IPS-18c (cell line): ENCODE results near the gene LILRA2.
"Not testable (repeated sequence)": the region's sequence is repeated elsewhere in the genome, so short reads cannot be mapped to it uniquely, and the experiment has no call there.

Experiments used
- H3K4me3 ChIP-seq: 2 replicates; pipeline ENCODE4 v1.7.0; 2013; ENCODE audit warnings: low read depth, mild to moderate bottlenecking, low read length, moderate library complexity; ENCODE audit not compliant: insufficient read depth
- H3K9me3 ChIP-seq: one replicate; pipeline ENCODE4 v1.6.1; 2013; ENCODE audit warnings: mild to moderate bottlenecking, low read length, moderate library complexity; ENCODE audit not compliant: control insufficient read depth, insufficient read depth

Gene LILRA2

DNA sequence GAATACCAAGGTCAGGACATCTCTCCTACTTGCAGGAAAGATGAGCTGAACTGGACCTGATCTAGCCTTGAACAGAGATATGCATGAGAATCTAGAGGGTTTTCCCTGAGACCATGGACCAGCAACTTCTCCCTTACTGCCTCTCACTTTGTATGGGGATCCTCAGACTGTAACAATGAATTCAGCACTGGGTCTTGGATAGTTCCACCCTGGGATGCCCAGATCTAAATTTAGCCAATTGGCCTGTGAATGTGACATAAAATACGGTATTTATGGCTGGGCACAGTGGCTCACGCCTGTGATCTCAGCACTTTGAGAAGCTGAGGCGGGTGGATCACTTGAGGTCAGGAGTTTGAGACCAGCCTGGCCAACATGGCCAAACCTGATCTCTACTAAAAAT, 15.3 kb upstream of the LILRA2 start:
- H3K9me3 ChIP-seq, result peaks cover 4% of the 10 kb centered on the region
- no peak overlapping the region for H3K4me3 ChIP-seq

DNA sequence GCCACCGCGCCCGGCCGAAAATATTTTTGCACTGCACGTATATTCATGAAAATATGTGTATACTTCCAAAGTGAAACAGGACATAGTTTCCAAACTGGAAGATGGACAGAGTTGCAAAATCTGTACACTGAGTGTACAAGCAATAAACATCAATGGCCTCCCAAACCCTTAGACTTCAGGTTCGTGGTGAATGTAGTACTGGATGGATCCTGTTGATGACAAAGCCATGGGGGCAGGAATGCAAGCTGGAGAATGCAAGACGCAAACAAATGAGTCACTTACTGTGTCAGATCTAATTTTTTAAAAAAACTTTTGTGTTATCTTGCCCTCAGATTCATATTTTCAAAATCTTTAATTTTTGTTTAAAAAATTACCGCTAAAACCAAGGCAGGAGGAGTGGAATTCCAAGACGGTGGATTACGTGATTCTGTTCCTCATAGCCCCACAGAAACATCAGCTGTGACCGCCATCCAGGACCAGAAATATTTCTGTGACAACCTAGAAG, 12.7 kb upstream of the LILRA2 start:
- Histone ChIP-seq H3K4me3 (no peak overlapping the region), H3K9me3 (no peaks in the 10 kb centered on the region)

DNA sequence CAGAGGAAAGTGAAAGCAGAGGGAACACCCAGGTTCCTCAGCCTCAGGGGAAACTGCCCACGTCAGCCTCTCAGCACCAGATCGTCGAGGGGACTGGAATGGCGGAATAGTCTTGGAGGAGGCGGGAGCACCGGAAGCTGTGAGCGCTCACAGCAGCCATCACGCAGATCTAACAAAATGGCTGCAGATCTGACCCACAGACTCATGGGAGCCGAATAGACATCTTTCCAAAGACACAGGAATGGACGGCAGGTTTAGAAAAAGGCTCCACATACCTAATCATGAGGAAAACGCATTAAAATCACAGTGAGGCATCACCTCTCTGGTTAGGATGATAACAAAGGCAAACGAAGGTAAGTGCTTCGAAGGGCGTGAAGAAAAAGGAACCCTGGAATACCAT, 11.8 kb upstream of the LILRA2 start:
- H3K9me3 ChIP-seq, result no peaks in the 10 kb centered on the region
- H3K4me3 ChIP-seq, result no peak overlapping the region

DNA sequence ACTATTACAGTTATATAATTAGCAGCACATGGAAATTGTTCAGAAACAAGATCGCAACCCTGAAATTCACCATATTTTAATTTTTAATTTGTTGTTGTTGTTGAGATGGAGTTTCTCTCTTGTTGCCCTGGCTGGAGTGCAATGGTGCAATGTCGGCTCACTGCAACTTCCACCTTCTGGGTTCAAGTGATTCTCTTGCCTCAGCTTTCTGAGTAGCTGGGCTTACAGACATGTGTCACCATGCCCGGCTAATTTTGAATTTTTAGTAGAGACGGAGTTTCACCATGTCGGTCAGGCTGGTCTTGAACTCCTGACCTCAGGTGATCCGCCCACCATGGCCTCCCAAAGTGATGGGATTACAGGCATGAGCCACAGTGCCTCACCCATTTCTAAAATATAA, 10.4 kb upstream of the LILRA2 start:
- H3K4me3 ChIP-seq, H3K9me3 ChIP-seq: not testable (repeated sequence)

DNA sequence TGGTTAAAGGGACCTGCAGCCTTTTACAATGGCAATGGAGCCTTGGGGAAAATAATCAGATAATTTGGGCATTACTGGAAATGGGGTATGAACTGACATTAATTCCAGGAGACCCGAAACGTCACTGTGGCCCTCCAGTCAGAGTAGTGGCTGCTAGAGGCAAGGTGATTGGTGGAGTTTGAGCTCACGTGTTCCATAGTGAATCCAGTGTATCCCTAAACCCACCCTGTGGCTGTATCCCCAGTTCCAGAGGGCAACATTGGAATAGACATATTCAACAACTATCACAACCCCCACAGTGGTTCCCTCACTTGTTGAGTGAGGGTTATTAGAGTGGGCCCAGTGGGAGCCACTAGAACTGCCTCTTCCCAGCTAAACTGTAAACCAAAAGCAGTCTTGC, 3.3 kb upstream of the LILRA2 start:
- Histone ChIP-seq H3K4me3 (no peak overlapping the region), H3K9me3 (peaks cover 10% of the 10 kb centered on the region)

DNA sequence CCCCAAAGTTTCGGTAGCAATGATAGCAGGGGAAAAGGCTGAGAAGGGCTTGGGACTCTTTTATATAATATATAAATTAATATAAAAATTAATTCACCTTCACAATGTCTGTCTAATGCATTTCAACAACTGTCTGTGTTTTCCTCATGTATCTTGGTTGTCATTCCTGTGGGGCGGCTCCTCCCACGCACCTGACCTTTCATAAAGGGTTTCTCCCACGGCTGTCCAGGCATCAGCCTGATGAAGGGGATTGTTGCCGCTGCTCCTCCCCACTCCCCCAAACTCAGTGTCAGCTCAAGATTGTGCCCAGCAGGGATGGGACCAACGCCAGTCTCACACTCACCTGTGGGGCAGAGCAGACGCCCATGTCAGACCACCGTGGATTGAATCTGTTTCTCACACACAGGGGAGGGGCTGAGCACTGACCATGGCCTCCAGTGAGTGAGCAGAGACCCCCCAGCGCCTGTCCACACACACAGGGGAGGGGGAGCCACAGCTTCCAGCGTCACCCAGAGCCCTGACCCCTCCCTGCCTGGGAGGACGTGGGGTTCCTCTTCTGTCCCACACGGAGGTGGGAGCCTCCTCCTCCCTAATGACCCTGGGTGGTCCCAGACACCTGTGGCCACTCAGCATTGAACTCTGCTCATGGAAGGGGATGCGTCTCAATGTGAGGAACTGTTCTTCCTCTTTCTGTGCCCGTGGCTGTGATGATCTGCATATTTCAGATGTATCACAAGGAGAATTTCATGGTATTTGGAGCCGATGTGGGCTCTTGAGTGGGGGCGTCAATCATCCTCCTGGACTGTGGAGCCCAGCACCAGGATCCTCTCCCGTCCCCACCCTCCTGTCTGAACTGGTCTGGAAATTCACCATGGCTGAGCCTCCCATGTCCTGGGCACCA, 1.6 kb upstream of the LILRA2 start:
- peaks cover 16% of the 10 kb centered on the region for H3K9me3 ChIP-seq
- H3K4me3 ChIP-seq, result not testable (repeated sequence)

DNA sequence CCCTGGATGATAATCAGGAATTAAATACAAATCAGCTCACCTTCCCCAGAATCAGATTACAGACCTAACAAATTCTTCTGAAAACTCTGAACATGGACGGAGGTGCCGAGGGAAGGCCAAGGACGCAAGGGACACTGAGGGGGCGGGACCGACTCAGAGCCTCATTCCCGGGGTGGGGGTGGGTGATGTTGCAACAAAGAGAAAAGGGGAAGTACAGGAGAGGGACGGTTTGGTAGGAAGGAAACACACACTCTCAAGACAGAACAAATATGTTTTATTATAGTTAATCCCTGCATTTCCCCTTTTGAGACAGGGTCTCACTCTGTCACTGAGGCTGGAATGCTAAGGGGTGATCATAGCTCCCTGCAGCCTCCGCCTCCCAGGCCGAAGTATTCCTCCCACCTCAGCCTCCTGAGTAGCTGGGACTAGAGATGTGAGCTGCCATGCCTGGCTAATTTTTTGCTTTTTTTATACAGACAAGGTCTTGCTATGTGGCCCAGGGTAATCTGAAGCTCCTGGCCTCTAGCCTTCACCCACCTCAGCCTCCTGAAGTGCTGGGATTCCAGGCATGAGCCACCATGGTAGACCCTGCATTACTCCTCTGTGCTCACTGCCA, 786 bp upstream of the LILRA2 start:
- Histone ChIP-seq H3K4me3 (no peak overlapping the region), H3K9me3 (peaks cover 16% of the 10 kb centered on the region)

DNA sequence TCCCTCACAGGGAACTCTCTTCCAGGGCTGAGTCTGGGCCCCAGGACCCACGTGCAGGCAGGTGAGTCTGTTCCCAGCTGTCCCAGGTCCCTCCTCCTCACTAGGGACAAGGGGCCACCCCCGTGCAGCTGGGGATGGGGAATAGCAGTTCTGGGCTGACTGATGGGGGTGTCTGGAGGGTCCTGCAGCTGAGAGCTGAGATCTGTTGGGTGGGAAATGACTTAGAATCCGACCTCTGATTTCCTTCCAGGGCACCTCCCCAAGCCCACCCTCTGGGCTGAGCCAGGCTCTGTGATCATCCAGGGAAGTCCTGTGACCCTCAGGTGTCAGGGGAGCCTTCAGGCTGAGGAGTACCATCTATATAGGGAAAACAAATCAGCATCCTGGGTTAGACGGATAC, 461 bp downstream of the LILRA2 start:
- Histone ChIP-seq H3K9me3 (peaks cover 20% of the 10 kb centered on the region), H3K4me3 (no peak overlapping the region)

DNA sequence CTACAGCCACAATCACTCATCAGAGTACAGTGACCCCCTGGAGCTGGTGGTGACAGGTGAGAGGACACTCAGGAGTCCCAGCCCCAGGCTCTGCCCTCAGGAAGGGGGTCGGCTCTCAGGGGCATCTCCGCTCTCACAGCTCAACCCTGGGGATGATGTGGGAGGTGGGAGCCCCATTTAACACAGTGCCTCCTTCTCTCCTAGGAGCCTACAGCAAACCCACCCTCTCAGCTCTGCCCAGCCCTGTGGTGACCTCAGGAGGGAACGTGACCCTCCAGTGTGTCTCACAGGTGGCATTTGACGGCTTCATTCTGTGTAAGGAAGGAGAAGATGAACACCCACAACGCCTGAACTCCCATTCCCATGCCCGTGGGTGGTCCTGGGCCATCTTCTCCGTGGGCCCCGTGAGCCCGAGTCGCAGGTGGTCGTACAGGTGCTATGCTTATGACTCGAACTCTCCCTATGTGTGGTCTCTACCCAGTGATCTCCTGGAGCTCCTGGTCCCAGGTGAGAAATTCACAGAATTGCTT, 1.0 kb downstream of the LILRA2 start:
- peaks cover 22% of the 10 kb centered on the region for H3K9me3 ChIP-seq
- H3K4me3 ChIP-seq, result no peak overlapping the region

DNA sequence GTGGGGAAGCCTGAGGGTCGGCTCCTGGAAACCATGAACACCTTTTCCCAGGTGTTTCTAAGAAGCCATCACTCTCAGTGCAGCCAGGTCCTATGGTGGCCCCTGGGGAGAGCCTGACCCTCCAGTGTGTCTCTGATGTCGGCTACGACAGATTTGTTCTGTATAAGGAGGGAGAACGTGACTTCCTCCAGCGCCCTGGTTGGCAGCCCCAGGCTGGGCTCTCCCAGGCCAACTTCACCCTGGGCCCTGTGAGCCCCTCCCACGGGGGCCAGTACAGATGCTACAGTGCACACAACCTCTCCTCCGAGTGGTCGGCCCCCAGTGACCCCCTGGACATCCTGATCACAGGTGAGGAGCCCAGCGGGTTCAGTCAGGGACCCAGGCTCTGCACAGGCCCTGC, 1.6 kb downstream of the LILRA2 start:
- H3K9me3 ChIP-seq, result peaks cover 18% of the 10 kb centered on the region

DNA sequence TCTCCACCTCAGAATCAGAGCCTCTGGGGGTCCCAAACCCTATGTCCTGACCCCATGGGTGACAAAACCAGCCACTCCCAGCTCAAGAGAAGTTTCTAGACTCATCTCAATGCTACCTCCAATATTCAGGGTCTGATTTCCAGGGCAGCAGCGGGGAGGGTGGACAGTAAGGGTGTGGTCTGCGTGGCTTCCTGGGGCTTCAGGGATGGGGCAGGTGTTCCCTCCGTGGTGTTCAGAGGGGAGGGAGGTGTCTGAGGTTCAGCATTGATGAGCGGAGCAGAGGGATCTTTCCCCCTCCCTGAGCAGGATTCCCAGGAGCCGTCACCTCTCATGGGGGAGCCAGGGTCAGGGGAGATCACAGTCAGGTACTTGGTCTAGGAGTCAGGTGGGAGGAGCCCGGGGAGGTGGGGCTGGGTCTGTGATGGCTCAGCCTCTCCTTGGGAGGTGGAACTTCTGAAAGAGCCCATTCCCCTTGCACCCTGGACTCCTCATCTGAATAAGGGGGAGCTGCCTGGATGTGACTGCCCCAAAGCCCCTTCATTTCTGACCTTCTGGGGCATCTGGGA, 2.9 kb downstream of the LILRA2 start:
- H3K9me3 ChIP-seq, result peaks cover 18% of the 10 kb centered on the region
- no peak overlapping the region for H3K4me3 ChIP-seq

More for the DNA sequence above, 1.6 kb downstream of the LILRA2 start:
- H3K4me3 ChIP-seq, result not testable (repeated sequence)

DNA sequence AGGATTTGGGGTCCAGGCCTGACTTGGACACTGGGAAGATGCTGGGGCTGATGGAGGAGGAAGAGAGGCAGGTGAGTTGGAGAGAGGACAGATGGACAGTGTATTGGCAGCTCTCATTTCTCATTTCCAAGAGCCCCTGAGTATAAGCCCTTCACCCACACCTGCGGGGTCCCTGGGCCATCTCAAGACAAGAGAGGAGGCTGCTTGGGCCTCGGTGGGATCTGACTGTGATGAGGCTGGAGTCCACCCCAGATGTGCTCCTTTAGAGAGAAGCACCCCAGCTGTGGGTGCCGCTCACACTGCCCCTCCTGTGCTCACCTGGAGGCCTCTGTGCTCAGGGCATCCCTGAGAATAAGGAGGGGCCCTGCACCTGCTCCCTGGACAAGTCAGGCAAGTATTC, 3.7 kb downstream of the LILRA2 start:
- peaks cover 14% of the 10 kb centered on the region for H3K9me3 ChIP-seq

DNA sequence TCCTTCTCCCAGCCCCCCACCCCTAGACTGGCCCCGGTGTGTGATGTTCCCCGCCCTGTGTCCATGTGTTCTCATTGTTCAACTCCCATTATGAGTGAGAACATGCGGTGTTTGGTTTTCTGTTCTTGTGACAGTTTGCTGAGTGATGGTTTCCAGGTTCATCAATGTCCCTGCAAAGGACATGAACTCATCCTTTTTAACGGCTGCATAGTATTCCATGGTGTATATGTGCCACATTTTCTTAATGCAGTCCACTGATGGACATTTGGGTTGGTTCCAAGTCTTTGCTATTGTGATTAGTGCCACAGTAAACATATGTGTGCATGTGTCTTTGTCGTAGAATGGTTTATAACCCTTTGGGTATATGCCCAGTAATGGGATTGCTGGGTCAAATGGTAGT, 4.7 kb downstream of the LILRA2 start:
- peaks cover 13% of the 10 kb centered on the region for H3K9me3 ChIP-seq
- not testable (repeated sequence) for H3K4me3 ChIP-seq

More for the DNA sequence above, 3.7 kb downstream of the LILRA2 start:
- no peak overlapping the region for H3K4me3 ChIP-seq

DNA sequence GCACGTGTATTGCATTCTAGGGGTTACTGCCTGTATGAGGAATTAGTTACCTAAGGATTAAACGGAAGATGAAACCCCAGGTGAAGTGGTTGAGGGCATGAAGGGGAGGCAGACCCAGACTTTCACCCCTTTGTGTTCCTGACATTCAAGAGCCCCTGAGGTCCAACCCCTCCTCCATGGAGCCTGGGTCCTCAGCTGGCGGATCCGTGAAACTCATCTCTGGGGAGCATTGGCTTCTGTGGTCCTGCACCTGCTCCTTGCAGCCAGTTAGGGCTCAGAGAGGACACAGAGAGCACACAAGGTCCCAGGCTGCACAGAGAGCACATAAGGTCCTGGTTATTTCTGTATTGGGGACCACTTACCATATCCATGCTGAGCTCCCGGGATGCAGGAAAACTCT, 12.8 kb downstream of the LILRA2 start:
- Histone ChIP-seq H3K4me3 (no peak overlapping the region), H3K9me3 (peaks cover 10% of the 10 kb centered on the region)

DNA sequence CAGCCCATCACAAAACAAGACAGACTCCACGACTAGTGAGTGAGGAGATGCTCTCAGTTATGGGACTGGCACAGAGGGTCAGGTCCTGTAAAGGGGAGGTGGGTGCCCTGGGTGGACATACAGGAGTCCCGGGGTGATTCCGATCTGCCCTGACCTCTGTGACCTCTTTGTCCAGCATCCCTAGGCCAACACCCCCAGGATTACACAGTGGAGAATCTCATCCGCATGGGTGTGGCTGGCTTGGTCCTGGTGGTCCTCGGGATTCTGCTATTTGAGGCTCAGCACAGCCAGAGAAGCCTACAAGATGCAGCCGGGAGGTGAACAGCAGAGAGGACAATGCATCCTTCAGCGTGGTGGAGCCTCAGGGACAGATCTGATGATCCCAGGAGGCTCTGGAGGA, 13.4 kb downstream of the LILRA2 start:
- Histone ChIP-seq H3K4me3 (no peak overlapping the region), H3K9me3 (peaks cover 10% of the 10 kb centered on the region)

DNA sequence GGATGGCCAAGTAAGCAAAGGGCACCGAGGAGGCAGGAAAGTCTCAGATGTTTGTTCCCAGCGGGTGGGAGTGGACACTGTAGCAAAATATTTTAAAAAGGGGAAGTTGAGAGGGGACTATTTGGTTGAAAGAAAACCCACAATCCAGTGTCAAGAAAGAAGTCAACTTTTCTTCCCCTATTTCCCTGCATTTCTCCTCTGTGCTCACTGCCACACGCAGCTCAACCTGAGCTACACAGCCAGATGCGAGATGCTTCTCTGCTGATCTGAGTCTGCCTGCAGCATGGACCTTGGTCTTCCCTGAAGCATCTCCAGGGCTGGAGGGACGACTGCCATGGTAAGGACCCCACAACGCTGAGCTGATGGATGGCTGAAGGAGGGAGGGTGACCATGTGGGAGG, 19.9 kb downstream of the LILRA2 start, which contains the start of gene LILRA1:
Gene LILRA1, plus strand, starts transcription at position 188 of the 400 bp plus-strand sequence. CDS start 613 bp downstream, outside the sequence.
- H3K9me3 ChIP-seq, result peaks cover 13% of the 10 kb centered on the region
- H3K4me3 ChIP-seq, result not testable (repeated sequence)

DNA sequence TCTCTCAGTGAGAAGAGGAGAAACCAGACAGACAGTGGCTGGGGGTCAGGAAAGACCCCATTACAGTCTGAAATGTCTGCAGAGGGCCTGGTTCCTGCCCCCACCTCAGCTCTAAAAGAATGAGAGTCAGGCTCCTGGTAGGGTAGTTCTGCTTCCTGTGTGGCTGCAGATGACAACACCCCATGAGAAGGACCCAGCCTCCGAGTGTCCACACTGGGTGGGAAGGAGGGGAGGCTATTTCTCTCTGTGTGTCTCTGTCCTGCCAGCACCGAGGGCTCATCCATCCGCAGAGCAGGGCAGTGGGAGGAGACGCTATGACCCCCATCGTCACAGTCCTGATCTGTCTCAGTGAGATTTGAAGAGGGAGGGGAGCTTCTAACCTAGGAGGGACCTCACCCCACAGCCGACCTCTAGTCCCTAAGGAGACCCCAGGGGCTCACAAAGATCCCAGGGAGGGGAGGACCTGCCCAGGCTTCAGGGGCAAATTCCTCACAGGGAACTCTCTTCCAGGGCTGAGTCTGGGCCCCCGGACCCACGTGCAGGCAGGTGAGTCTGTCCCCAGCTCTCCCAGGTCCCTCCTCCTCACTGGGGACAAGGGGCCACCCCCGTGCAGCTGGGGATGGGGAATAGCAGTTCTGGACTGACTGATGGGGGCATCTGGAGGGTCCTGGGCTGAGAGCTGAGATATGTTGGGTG, 20.5 kb downstream of the LILRA2 start:
- not testable (repeated sequence) for H3K4me3 ChIP-seq
- H3K9me3 ChIP-seq, result peaks cover 11% of the 10 kb centered on the region
